HG02642 (cell line): Measurements from ENCODE around the gene SH3RF3.

Experiments
- ATAC-seq: cut with Tn5 transposase; IDR thresholded peaks from one replicate; pipeline ENCODE4 v1.9.1; 2021; ENCODE audit warnings: mild to moderate bottlenecking; ENCODE audit not compliant: unreplicated experiment, poor library complexity

Gene SH3RF3

GRCh38 chr2:109174626-109175349 lies 45.8 kb downstream of the SH3RF3 start:
- no peak for ATAC-seq

GRCh38 chr2:109175350-109175678 lies 46.3 kb downstream of the SH3RF3 start:
- ATAC-seq, result no peak

GRCh38 chr2:109176928-109177327 lies 47.9 kb downstream of the SH3RF3 start:
- no peak for ATAC-seq

GRCh38 chr2:109177635-109178034 lies 48.6 kb downstream of the SH3RF3 start:
- no peak for ATAC-seq

- ATAC-seq, result no peak
These were observed 50.0 kb downstream of the SH3RF3 start for GRCh38 chr2:109178968-109179367.

DNA sequence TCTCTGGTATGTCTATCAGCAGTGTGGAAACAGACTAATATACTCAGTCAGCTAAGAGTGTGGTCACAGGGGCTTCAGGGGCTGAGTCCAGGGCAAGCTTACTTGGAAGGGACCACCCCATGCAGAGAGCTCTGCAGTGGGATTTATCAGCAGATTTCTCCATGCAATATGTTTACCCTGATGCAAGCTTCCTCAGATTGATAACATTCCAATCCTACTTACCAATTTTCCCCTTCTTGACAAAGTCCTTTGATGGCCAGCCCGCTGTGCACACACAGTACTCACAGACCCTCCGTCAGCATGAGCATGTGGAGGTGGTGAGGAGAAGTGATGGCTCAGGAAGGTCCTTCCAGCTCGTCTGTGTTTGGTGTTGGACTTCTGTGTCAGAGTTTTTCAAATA lies 51.8 kb downstream of the SH3RF3 start:
- no peak for ATAC-seq

- ATAC-seq, result no peak
These were observed 53.4 kb downstream of the SH3RF3 start for GRCh38 chr2:109182426-109182825.

- ATAC-seq, result no peak
These were observed 54.9 kb downstream of the SH3RF3 start for GRCh38 chr2:109183871-109184270.

GRCh38 chr2:109184368-109184767 lies 55.4 kb downstream of the SH3RF3 start:
- no peak for ATAC-seq

DNA sequence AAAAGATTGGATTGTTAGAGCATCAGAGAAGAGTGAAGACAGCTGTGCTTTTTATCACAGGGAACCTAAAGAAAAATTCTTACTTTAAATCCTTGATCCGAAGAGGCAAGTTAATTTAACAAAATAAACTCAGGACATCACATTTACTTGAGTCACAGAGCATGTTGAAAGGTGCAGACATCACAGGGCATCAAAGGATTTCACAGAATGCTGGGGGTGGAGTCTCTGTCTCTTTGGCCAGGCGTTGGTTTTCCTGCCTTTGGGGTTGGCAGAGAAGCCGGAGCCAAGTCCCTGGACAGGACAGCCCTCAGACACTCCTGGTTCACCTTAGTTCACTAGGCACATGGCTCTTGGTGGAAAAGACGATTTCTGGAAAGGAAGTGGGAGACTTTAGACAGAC lies 56.3 kb downstream of the SH3RF3 start:
- ATAC-seq, result no peak

DNA sequence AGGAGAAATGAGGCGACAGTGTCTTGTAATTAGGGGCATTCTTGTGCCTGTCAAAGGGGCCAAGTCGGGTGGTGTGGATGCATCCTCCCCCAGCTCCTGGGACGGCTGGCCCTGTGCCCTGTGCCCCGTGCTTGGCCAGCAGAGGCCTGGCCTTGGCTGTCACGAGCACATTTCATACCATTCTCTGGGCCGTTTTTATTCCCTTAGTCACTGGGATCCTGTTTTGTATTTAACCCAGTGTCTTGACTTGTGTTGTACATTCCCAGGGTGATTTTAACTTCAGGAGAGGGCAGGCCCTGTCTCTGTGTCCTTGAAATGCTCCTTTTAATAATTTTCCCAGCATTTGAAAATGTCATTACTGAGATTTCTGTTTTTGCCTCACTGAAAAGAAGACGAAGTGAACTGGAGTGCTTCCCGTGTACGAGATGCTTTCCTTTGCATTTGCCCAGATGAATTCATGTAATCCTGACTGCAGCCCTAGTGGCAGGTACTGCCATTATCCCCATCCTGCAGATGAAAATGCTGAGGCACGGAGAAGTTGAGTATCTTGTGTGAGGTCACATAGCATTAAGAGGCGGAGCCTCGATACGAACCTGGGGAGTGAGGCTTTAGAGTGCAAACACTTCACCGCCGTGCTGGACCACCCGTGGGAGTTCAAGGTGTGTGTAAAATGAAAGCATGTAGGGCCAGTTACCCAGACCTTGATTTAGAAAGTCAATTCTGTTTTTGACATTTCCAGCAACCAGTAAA lies 57.0 kb downstream of the SH3RF3 start:
- no peak for ATAC-seq

DNA sequence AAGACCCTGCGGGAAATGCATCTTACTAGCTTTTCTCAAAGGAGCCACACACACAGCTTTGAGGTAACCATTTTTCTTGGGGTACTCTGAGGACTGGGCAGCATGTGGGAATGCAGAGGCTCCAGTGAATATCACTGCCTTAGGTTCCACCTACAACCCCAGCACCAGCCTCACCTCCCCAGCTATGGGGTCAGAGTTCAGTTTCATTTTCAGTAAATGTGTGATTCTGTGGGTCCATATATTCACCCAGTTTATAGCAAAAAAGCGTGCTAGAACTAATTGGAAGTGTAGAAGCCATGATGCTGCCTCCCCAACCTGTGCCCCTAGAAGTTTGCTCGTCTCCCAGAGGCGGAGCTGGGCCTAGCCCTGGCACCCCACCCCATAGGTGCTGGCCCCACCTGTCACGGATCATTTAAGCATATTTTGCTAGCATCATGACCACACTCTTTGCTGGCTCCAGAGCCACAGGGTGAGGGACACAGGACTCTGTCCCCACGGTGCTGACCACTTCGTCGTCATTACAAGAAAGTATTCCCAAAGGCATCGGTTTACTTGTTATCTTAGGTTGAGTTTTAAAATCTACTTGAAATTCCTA lies 57.7 kb downstream of the SH3RF3 start:
- no peak for ATAC-seq

GRCh38 chr2:109187711-109188495 lies 58.9 kb downstream of the SH3RF3 start:
- no peak for ATAC-seq

DNA sequence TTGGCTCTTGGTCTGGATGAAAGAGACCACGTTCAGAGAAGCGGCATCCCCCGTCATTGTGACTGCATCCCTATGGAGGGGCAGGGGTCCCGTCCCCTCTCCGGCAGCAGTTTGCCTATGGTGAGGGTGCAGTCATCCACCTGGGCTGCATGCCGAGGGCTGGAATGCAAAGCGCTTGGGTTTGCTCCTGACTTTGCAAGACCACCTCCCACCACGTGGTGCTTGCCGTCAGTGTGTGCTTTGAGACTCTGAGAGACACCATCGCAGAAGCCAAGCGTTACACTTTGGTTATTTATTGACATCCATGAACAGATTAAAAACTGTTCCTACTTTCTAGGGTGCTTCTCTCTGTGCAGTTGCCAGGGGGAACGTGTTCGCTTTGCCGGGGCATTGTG lies 59.5 kb downstream of the SH3RF3 start:
- no peak for ATAC-seq

DNA sequence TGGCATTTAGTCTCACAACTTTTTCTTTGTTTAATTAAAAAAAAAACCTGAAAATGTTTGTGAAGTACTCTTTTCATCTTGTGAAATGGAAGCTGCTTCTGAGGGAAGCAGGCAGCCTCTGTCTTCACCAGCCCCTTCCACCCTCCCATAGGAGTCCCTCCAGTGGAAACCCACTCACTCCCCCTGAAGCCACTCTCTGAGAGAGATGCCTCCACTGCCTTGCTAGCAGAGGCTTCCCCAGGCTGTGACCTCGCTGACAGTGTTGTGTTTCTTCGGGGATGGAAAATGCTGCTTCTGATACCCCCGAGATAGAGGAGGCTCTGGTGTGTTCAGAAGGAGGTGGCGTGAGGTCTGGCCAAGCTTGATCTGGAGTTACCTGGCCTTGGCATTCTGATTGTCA lies 59.9 kb downstream of the SH3RF3 start:
- no peak for ATAC-seq

- ATAC-seq, result no peak
These were observed 60.7 kb downstream of the SH3RF3 start for GRCh38 chr2:109189751-109190150.

- no peak for ATAC-seq
These were observed 65.0 kb downstream of the SH3RF3 start for GRCh38 chr2:109193807-109194619.

DNA sequence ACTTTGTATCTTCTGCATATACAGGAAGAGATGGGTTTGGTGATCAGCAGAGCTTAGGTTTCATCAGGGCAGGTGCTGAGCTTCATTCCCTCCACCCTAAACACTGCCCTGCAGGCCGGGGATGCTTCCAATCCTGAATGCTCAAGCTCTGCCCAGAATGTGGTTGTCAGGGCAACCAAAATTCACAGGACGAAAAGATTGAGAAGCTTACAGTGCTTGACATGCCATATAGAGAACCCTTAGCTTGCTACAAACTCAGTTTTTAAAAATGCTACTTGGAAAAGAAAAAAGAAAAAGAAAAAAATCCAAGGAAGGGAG lies 65.6 kb downstream of the SH3RF3 start:
- ATAC-seq, result no peak

GRCh38 chr2:109195193-109196045 lies 66.4 kb downstream of the SH3RF3 start:
- ATAC-seq, result no peak
